HepG2 (cell line): Measurements from ENCODE around the gene RPS6KL1. TPM values are rescaled to one million over a fixed set of nuclear protein-coding genes. Genes with fewer than 3 reads are reported as not detected.

ENCODE experiments used
- AGO1 ChIP-seq: fragments of 200-400 bp; formaldehyde crosslinking; IDR thresholded peaks from 2 replicates; pipeline ENCODE4 v1.6.1; 2017; ENCODE audit warnings: mild to moderate bottlenecking, low read depth, low read length, moderate library complexity; ENCODE audit not compliant: poor library complexity, severe bottlenecking
- AKAP8 ChIP-seq: sonication (generic); formaldehyde crosslinking; IDR thresholded peaks from 2 replicates; pipeline ENCODE4 v1.5.1; 2020; ENCODE audit warnings: mild to moderate bottlenecking, missing genetic modification reagents
- CBFB ChIP-seq: sonication (generic); formaldehyde crosslinking; IDR thresholded peaks from 2 replicates; pipeline ENCODE4 v1.4.0; 2020; ENCODE audit warnings: missing genetic modification reagents
- HOXA9 ChIP-seq: sonication (generic); formaldehyde crosslinking; IDR thresholded peaks from 2 replicates; pipeline ENCODE4 v1.8.1; 2022; ENCODE audit warnings: missing genetic modification reagents, mild to moderate bottlenecking, moderate library complexity, borderline replicate concordance
- MEIS1 ChIP-seq: sonication (generic); formaldehyde crosslinking; IDR thresholded peaks from 2 replicates; pipeline ENCODE4 v1.9.0; 2021; ENCODE audit warnings: mild to moderate bottlenecking, missing genetic modification reagents, moderate library complexity, borderline replicate concordance
- NRL ChIP-seq: sonication (generic); formaldehyde crosslinking; IDR thresholded peaks from 2 replicates; pipeline ENCODE4 v1.5.0; 2020; ENCODE audit warnings: missing genetic modification reagents, mild to moderate bottlenecking, moderate library complexity, borderline replicate concordance
- RCOR2 ChIP-seq: IDR thresholded peaks from 2 replicates; pipeline ENCODE4 v1.6.1; 2016; ENCODE audit warnings: missing biosample characterization, missing genetic modification reagents
- SMAD9 ChIP-seq: sonication (generic); formaldehyde crosslinking; IDR thresholded peaks from 2 replicates; pipeline ENCODE4 v1.5.1; 2020; ENCODE audit warnings: mild to moderate bottlenecking, missing genetic modification reagents
- THAP11 ChIP-seq: IDR thresholded peaks from 2 replicates; pipeline ENCODE4 v1.6.1; 2016; ENCODE audit warnings: missing biosample characterization, missing genetic modification reagents
- ZFP62 ChIP-seq: sonication (generic); formaldehyde crosslinking; IDR thresholded peaks from 2 replicates; pipeline ENCODE4 v1.4.0; 2020; ENCODE audit warnings: missing genetic modification reagents
- ZNF136 ChIP-seq: sonication (generic); formaldehyde crosslinking; IDR thresholded peaks from 2 replicates; pipeline ENCODE4 v1.8.1; 2022; ENCODE audit warnings: low read depth, mild to moderate bottlenecking, moderate library complexity, missing genetic modification reagents
- ZNF484 ChIP-seq: sonication (generic); formaldehyde crosslinking; IDR thresholded peaks from 2 replicates; pipeline ENCODE4 v1.5.1; 2020; ENCODE audit warnings: mild to moderate bottlenecking, low read depth, missing genetic modification reagents, borderline replicate concordance
- ZNF552 ChIP-seq: sonication (generic); formaldehyde crosslinking; IDR thresholded peaks from 2 replicates; pipeline ENCODE4 v1.9.0; 2022; ENCODE audit warnings: missing genetic modification reagents, mild to moderate bottlenecking, borderline replicate concordance
- ZNF558 ChIP-seq: sonication (generic); formaldehyde crosslinking; IDR thresholded peaks from 2 replicates; pipeline ENCODE4 v1.9.0; 2022; ENCODE audit warnings: mild to moderate bottlenecking, missing genetic modification reagents, borderline replicate concordance
- ZNF598 ChIP-seq: sonication (generic); formaldehyde crosslinking; IDR thresholded peaks from 2 replicates; pipeline ENCODE4 v1.5.1; 2020; ENCODE audit warnings: mild to moderate bottlenecking, missing genetic modification reagents, borderline replicate concordance
- ZSCAN29 ChIP-seq: sonication (generic); formaldehyde crosslinking; conservative IDR thresholded peaks from 2 replicates; pipeline ENCODE4 v1.4.0; 2020; ENCODE audit warnings: mild to moderate bottlenecking, missing genetic modification reagents
- polyA plus RNA-seq, 8 experiments: library from polyadenylated mRNA; depleted of rRNA in 3 of 8; stranded (reverse) in 7 of 8; unstranded in 1 of 8; fragments of >200 nt; fragmentation: Illumina TruSeq in 4 of 8; extraction: Trizol in 4 of 8; gene quantifications; 2 replicates each; pipeline versions ENCODE4 v1.2.1 to v1.2.3, GENCODE V29; 2011 to 2016; ENCODE audit warnings: low read depth in 4 of 8, missing spikeins in 1 of 8, mixed read lengths in 1 of 8; ENCODE audit not compliant: insufficient read depth in 1 of 8
- total RNA-seq, 5 experiments: library from RNA; depleted of rRNA; stranded (reverse); fragments of >200 nt; fragmentation: Illumina TruSeq; extraction: Trizol; gene quantifications; 2 replicates each; pipeline ENCODE4 v1.2.3, GENCODE V29; 2016; ENCODE audit warnings: low read depth in 1 of 5
- TF ChIP-seq, protein P1 (sequence below): sonication (generic); formaldehyde crosslinking; IDR thresholded peaks from 2 replicates; pipeline ENCODE4 v1.5.0; 2020; ENCODE audit warnings: missing genetic modification reagents, mild to moderate bottlenecking, borderline replicate concordance
- TF ChIP-seq, protein P2 (sequence below): sonication (generic); formaldehyde crosslinking; IDR thresholded peaks from 2 replicates; pipeline ENCODE4 v1.4.0; 2020; ENCODE audit warnings: low read depth, mild to moderate bottlenecking, missing genetic modification reagents
- TF ChIP-seq, protein P3 (sequence below): sonication (generic); formaldehyde crosslinking; IDR thresholded peaks from 2 replicates; pipeline ENCODE4 v1.9.0; 2021; ENCODE audit warnings: mild to moderate bottlenecking, missing genetic modification reagents

RPS6KL1 gene
- total and polyA plus RNA-seq, 2 of the 13 experiments (the other 11 are each of a cell fraction or from before 2014, with no cell fraction given): 6.5 to 11.5 TPM

DNA sequence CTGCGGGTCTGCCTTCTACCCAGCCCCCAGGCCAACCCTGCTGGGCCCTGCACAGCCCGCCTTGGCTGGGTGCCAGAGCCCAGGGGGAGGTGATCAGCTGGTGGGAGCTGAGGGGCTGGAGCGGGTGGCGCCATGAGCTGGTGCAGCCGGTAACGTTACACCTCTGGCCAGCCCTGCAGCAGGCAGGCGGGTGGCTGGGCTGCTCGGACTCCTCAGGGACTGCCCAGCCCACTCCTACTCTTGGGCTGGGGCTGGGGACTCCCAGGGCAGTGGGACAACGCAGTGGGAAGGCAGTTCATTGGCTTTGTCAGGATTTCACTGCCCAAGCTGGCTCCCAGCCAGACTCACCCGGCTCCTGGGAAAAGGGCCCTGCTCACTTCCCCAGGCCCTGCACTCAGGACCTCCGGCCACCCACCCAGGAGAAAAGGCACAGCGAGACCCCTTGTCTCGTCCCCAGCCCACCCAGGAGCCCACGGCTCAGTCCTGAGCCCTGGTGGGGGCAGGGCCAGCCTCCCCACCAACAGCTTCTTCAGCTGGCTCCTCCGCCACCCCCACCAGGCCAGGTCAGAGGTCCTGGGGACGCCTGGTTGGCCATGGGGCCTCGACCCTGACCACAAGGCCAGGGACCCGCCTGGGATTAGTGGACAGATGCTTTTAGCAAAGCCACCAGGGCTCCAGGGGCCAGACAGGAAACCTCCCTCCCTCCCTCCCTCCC lies 31.3 kb upstream of the RPS6KL1 start (continued):
- TF ChIP-seq ZNF598 (CRISPR knock-in tag): no peak
- TF ChIP-seq ZNF552 (CRISPR knock-in tag): no peak
- TF ChIP-seq CBFB: no peak
- TF ChIP-seq, protein P1, sequence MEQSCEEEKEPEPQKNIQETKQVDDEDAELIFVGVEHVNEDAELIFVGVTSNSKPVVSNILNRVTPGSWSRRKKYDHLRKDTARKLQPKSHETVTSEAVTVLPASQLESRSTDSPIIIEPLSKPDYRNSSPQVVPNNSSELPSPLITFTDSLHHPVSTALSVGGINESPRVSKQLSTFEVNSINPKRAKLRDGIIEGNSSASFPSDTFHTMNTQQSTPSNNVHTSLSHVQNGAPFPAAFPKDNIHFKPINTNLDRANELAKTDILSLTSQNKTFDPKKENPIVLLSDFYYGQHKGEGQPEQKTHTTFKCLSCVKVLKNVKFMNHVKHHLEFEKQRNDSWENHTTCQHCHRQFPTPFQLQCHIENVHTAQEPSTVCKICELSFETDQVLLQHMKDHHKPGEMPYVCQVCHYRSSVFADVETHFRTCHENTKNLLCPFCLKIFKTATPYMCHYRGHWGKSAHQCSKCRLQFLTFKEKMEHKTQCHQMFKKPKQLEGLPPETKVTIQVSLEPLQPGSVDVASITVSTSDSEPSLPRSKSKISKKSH (CRISPR knock-in tag): no peak
- no peak for TF ChIP-seq RCOR2
- no peak for TF ChIP-seq ZNF558 (CRISPR knock-in tag)
- no peak for TF ChIP-seq ZSCAN29 (CRISPR knock-in tag)
- peak; percentile 15; the same call in 1 of the 2 replicates for TF ChIP-seq THAP11 (CRISPR knock-in tag)
- no peak for TF ChIP-seq ZNF484
- TF ChIP-seq AKAP8 (CRISPR knock-in tag): no peak
- no peak for TF ChIP-seq ZFP62 (CRISPR knock-in tag)
- TF ChIP-seq, protein P2, sequence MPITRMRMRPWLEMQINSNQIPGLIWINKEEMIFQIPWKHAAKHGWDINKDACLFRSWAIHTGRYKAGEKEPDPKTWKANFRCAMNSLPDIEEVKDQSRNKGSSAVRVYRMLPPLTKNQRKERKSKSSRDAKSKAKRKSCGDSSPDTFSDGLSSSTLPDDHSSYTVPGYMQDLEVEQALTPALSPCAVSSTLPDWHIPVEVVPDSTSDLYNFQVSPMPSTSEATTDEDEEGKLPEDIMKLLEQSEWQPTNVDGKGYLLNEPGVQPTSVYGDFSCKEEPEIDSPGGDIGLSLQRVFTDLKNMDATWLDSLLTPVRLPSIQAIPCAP: no peak
- no peak for TF ChIP-seq ZNF136 (CRISPR knock-in tag)
- TF ChIP-seq MEIS1: no peak
- TF ChIP-seq SMAD9 (CRISPR knock-in tag): no peak
- TF ChIP-seq, protein P3, sequence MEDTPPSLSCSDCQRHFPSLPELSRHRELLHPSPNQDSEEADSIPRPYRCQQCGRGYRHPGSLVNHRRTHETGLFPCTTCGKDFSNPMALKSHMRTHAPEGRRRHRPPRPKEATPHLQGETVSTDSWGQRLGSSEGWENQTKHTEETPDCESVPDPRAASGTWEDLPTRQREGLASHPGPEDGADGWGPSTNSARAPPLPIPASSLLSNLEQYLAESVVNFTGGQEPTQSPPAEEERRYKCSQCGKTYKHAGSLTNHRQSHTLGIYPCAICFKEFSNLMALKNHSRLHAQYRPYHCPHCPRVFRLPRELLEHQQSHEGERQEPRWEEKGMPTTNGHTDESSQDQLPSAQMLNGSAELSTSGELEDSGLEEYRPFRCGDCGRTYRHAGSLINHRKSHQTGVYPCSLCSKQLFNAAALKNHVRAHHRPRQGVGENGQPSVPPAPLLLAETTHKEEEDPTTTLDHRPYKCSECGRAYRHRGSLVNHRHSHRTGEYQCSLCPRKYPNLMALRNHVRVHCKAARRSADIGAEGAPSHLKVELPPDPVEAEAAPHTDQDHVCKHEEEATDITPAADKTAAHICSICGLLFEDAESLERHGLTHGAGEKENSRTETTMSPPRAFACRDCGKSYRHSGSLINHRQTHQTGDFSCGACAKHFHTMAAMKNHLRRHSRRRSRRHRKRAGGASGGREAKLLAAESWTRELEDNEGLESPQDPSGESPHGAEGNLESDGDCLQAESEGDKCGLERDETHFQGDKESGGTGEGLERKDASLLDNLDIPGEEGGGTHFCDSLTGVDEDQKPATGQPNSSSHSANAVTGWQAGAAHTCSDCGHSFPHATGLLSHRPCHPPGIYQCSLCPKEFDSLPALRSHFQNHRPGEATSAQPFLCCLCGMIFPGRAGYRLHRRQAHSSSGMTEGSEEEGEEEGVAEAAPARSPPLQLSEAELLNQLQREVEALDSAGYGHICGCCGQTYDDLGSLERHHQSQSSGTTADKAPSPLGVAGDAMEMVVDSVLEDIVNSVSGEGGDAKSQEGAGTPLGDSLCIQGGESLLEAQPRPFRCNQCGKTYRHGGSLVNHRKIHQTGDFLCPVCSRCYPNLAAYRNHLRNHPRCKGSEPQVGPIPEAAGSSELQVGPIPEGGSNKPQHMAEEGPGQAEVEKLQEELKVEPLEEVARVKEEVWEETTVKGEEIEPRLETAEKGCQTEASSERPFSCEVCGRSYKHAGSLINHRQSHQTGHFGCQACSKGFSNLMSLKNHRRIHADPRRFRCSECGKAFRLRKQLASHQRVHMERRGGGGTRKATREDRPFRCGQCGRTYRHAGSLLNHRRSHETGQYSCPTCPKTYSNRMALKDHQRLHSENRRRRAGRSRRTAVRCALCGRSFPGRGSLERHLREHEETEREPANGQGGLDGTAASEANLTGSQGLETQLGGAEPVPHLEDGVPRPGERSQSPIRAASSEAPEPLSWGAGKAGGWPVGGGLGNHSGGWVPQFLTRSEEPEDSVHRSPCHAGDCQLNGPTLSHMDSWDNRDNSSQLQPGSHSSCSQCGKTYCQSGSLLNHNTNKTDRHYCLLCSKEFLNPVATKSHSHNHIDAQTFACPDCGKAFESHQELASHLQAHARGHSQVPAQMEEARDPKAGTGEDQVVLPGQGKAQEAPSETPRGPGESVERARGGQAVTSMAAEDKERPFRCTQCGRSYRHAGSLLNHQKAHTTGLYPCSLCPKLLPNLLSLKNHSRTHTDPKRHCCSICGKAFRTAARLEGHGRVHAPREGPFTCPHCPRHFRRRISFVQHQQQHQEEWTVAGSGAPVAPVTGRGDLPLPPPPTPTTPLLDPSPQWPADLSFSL (CRISPR knock-in tag): no peak
- peak; percentile 36; the same call in 1 of the 2 replicates for TF ChIP-seq NRL (CRISPR knock-in tag)
- peak; percentile 77 for TF ChIP-seq AGO1
- TF ChIP-seq HOXA9: no peak
